Thyroid gland (tissue), 4 donors: ENCODE data around the gene U2SURP. TPM values are rescaled to one million over a fixed set of nuclear protein-coding genes. Genes with fewer than 3 reads are reported as not detected.

Experiments used
- DNase-seq, 2 donors: peaks; one replicate each; pipeline ENCODE4 v3.0.0-alpha.2; 2019
- H3K27ac ChIP-seq, 3 donors: fragments of 200-600 bp; sonication (generic); 1 replicate in 2 of 3; 2 replicates in 1 of 3; pipeline ENCODE4 v1.5.1; 2016 to 2019; ENCODE audit warnings: mild to moderate bottlenecking in 1 of 3, moderate library complexity in 1 of 3
- H3K27me3 ChIP-seq: fragments of 200-600 bp; sonication (generic); one replicate; pipeline ENCODE4 v1.5.1; 2019
- H3K36me3 ChIP-seq, 2 donors: fragments of 200-600 bp; sonication (generic); one replicate each; pipeline ENCODE4 v1.5.1; 2016 to 2019
- H3K4me1 ChIP-seq, 2 donors: fragments of 200-600 bp; sonication (generic); one replicate each; pipeline ENCODE4 v1.5.1; 2017 to 2019
- H3K4me3 ChIP-seq, 3 donors: fragments of 200-600 bp; sonication (generic); replicated peaks in 1 of 3; 1 replicate in 2 of 3; 2 replicates in 1 of 3; pipeline ENCODE4 v1.5.1; 2016; ENCODE audit warnings: mild to moderate bottlenecking in 1 of 3
- H3K9me3 ChIP-seq: fragments of 200-600 bp; sonication (generic); one replicate; pipeline ENCODE4 v1.5.1; 2017
- POLR2A ChIP-seq, 2 donors: fragments of 450-650 bp; IDR thresholded peaks; one replicate each; pipeline ENCODE4 v1.6.1; 2017; ENCODE audit warnings: antibody characterized with exemption in 2 of 2, mild to moderate bottlenecking in 2 of 2, moderate library complexity in 1 of 2
- WGBS, 2 donors: methylation state at CpG; one replicate each; pipeline ENCODE4 v1.1.5; 2017; 5-methylcytosine and 5-hydroxymethylcytosine counted together
- intact Hi-C: fragments of 100-400 bp; cut with DNase I; formaldehyde crosslinking; loops from one replicate; pipeline ENCODE4 v1.15.1; 2023
- total RNA-seq, 4 donors: library from RNA; depleted of rRNA; stranded (reverse); fragments of >200 nt; gene quantifications; one replicate each; pipeline ENCODE4 v1.2.3, GENCODE V29; 2016
- TF ChIP-seq, protein P1 (sequence below), 6 experiments: fragments of 200-600 bp in 3 of 6; fragments of 450-650 bp in 3 of 6; sonication (generic) in 3 of 6; IDR thresholded peaks; one replicate each; pipeline ENCODE4 v1.5.1; 2016 to 2019; ENCODE audit warnings: antibody characterized with exemption in 6 of 6, mild to moderate bottlenecking in 2 of 6, inconsistent platforms in 1 of 6, moderate library complexity in 1 of 6

The U2SURP gene
- total RNA-seq, 4 donors from 2014 or later = 87.8 to 144 (median 102) TPM

DNA sequence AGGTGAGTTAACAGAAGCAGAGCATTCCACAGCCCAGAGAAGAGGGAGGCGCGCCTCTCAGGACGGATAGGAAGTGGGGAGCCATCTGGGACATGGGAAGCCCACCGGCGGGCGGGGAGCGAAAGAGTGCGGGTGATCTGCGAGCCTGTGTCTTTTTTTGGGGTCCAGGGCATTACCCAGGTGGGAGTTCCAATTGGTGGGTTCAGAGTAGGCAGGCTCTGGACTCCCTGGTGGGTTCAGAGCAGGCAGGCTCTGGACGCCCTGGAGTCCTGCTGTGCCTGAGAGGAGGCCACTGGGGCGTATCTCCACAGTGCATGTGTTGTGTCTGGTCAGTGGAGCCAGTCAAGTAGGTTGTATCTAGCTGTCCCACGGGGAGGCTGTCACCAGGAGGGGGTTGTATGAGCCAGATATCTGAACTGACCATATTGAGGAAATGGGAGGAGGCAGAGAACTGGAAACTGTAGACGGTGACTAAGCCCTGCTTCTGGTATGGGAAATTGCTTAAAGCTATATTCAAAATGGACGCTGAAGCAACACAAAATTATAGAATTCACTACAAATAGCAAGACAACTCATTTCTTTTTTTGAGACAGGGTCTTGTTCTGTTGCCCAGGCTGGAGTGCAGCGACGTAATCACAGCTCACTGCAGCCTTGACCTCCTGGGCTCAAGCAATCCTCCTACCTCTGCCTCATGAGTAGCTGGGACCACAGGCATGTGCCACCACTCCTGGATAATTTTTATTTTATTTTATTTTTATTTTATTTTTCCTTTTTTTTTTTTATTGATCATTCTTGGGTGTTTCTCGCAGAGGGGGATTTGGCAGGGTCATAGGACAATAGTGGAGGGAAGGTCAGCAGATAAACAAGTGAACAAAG lies 83.7 kb downstream of the U2SURP start:
- intact Hi-C loops = no loop called here
- 74 to 77% methylated on average over 17 of the region's 17 CpGs for WGBS, 2 donors
- H3K27ac ChIP-seq = peak overlapping the region in 1 of 3 donors; percentile 51
- peak; percentile 66 to 82 for DNase-seq
- peaks cover 5 to 9% of the 10 kb centered on the region in 2 donors for H3K4me1 ChIP-seq
- TF ChIP-seq, protein P1, sequence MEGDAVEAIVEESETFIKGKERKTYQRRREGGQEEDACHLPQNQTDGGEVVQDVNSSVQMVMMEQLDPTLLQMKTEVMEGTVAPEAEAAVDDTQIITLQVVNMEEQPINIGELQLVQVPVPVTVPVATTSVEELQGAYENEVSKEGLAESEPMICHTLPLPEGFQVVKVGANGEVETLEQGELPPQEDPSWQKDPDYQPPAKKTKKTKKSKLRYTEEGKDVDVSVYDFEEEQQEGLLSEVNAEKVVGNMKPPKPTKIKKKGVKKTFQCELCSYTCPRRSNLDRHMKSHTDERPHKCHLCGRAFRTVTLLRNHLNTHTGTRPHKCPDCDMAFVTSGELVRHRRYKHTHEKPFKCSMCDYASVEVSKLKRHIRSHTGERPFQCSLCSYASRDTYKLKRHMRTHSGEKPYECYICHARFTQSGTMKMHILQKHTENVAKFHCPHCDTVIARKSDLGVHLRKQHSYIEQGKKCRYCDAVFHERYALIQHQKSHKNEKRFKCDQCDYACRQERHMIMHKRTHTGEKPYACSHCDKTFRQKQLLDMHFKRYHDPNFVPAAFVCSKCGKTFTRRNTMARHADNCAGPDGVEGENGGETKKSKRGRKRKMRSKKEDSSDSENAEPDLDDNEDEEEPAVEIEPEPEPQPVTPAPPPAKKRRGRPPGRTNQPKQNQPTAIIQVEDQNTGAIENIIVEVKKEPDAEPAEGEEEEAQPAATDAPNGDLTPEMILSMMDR (IDR thresholded peaks at IDR 0.05) = no peak
- no peak for TF ChIP-seq POLR2A (IDR thresholded peaks at IDR 0.05)
- no peak overlapping the region for H3K4me3 ChIP-seq
- no peaks in the 10 kb centered on the region for H3K9me3 ChIP-seq
- H3K36me3 ChIP-seq = no peaks in the 10 kb centered on the region
- no peaks in the 10 kb centered on the region for H3K27me3 ChIP-seq

DNA sequence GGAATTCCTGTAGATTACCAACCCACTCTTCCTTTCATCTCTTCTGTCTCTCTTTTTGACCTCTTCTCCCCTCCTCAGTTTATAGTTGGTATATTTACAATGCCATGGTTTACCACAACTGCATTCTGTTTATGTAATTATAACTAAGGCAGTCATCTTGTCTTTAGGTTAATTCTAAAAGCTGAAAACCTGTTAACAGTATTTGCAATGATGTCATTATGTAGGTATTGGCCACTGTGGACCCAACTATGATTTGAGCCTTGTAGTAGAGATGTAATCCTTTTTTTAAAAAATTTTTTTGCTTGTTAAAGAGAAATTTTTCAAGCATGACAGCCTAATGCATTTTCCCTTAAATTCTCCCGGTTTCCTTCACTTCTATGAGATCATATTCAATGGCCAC lies 87.5 kb downstream of the U2SURP start:
- no peaks in the 10 kb centered on the region for H3K9me3 ChIP-seq
- intact Hi-C loops = no loop called here
- peaks cover 21 to 30% of the 10 kb centered on the region in 2 donors for H3K4me1 ChIP-seq
- WGBS, 2 donors = 83 to 91% methylated on average over 1 of the region's 1 CpG
- no peaks in the 10 kb centered on the region for H3K36me3 ChIP-seq
- H3K4me3 ChIP-seq = no peak overlapping the region
- DNase-seq = no peak
- TF ChIP-seq, protein P1 (IDR thresholded peaks at IDR 0.05) = no peak
- TF ChIP-seq POLR2A (IDR thresholded peaks at IDR 0.05) = no peak
- no peaks in the 10 kb centered on the region for H3K27me3 ChIP-seq
- H3K27ac ChIP-seq = no peak overlapping the region

DNA sequence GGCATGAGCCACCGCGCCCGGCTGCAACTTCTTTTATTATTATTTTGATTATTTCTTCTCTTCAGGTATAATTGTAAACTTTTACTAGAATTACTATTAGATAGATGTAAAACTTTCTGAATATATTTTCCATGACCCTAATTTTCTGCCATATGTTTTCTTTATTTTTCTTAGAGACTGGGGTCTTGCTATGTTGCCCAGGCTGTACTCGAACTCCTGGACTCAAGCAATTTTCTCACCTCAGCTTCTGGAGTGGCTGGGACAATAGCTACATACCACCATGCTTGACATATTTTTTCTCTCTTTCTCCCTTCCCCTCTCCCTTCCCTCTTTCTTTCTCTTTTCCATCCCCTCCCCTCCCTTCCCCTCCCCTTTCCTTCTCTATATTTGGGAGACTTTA lies 88.6 kb downstream of the U2SURP start:
- no peaks in the 10 kb centered on the region for H3K36me3 ChIP-seq
- TF ChIP-seq, protein P1 (IDR thresholded peaks at IDR 0.05) = no peak
- no peak for TF ChIP-seq POLR2A (IDR thresholded peaks at IDR 0.05)
- no peak for DNase-seq
- H3K4me3 ChIP-seq = no peak overlapping the region
- no peaks in the 10 kb centered on the region for H3K9me3 ChIP-seq
- peak overlapping the region; percentile 58 to 77 (median 76) for H3K27ac ChIP-seq
- WGBS, 2 donors = 94 to 95% methylated on average over 4 of the region's 4 CpGs
- H3K27me3 ChIP-seq = no peaks in the 10 kb centered on the region
- peaks cover 21 to 26% of the 10 kb centered on the region in 2 donors for H3K4me1 ChIP-seq
- intact Hi-C loops = no loop called here

DNA sequence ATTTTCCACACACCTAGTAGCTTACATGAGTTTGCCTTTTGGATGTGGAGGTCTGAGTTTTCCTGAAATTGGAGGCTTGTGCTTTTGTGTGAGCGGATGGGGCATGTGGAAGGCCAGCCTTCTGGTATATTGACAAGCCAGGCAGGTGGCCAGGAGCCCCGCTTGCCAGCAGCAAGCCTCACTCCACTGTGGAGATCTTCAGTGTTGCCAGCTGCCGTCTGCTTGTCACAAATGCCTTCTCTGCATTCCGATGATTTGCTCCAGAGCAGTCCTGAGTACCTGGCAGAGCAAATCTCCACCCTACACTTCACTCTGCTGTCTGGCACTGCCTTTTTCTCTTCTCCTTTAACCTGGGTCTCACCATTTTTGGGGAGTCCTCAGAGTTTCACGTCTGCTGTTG lies 89.1 kb downstream of the U2SURP start:
- peak overlapping the region; percentile 74 to 77 (median 76) for H3K27ac ChIP-seq
- WGBS, 2 donors = 22 to 35% methylated on average over 5 of the region's 5 CpGs
- H3K27me3 ChIP-seq = no peaks in the 10 kb centered on the region
- H3K9me3 ChIP-seq = no peaks in the 10 kb centered on the region
- TF ChIP-seq, protein P1 (IDR thresholded peaks at IDR 0.05) = no peak
- peak in 1 of 2 donors; percentile 39 for TF ChIP-seq POLR2A (IDR thresholded peaks at IDR 0.05)
- DNase-seq = peak; percentile 95 to 96
- H3K4me3 ChIP-seq = no peak overlapping the region
- no peaks in the 10 kb centered on the region for H3K36me3 ChIP-seq
- intact Hi-C loops = no loop called here
- H3K4me1 ChIP-seq = peaks cover 16 to 21% of the 10 kb centered on the region in 2 donors
